Hepatocyte (in vitro differentiated cells): Measurements from ENCODE around the gene INTS2. TPM values are rescaled to one million over a fixed set of nuclear protein-coding genes. Genes with fewer than 3 reads are reported as not detected.
"Not testable (repeated sequence)": the region's sequence is repeated elsewhere in the genome, so short reads cannot be mapped to it uniquely, and the experiment has no call there.

Experiments
- DNase-seq: peaks from one replicate; pipeline ENCODE4 v3.0.0-alpha.2; 2016; ENCODE audit warnings: low spot score
- H2AFZ ChIP-seq: fragments of 200-600 bp; sonication (generic); 2 replicates; pipeline ENCODE4 v1.6.0; 2016; ENCODE audit warnings: antibody characterized with exemption, mild to moderate bottlenecking
- H3K27ac ChIP-seq: fragments of 200-600 bp; sonication (generic); 2 replicates; pipeline ENCODE4 v1.5.1; 2016; ENCODE audit warnings: mild to moderate bottlenecking
- H3K27me3 ChIP-seq: fragments of 200-600 bp; sonication (generic); 2 replicates; pipeline ENCODE4 v1.6.1; 2016
- H3K36me3 ChIP-seq: fragments of 200-600 bp; sonication (generic); replicated peaks from 2 replicates; pipeline ENCODE4 v1.5.1; 2016; ENCODE audit warnings: low read depth; ENCODE audit not compliant: insufficient read depth
- H3K4me1 ChIP-seq: fragments of 200-600 bp; sonication (generic); 2 replicates; pipeline ENCODE4 v1.5.1; 2016; ENCODE audit warnings: mild to moderate bottlenecking, moderate library complexity; ENCODE audit not compliant: insufficient read depth
- H3K4me2 ChIP-seq: fragments of 200-600 bp; sonication (generic); 2 replicates; pipeline ENCODE4 v1.6.0; 2016
- H3K4me3 ChIP-seq: fragments of 200-600 bp; sonication (generic); 2 replicates; pipeline ENCODE4 v1.5.1; 2016; ENCODE audit warnings: mild to moderate bottlenecking
- H3K79me2 ChIP-seq: fragments of 200-600 bp; sonication (generic); 2 replicates; pipeline ENCODE4 v1.6.0; 2017; ENCODE audit warnings: mild to moderate bottlenecking
- H3K9me2 ChIP-seq: fragments of 200-600 bp; sonication (generic); replicated peaks from 2 replicates; pipeline ENCODE4 v1.6.0; 2017; ENCODE audit warnings: mild to moderate bottlenecking; ENCODE audit not compliant: insufficient read depth
- H3K9me3 ChIP-seq: fragments of 200-600 bp; sonication (generic); 2 replicates; pipeline ENCODE4 v1.5.1; 2016; ENCODE audit warnings: low read depth, mild to moderate bottlenecking
- H4K20me1 ChIP-seq: fragments of 200-600 bp; sonication (generic); 2 replicates; pipeline ENCODE4 v1.6.0; 2016; ENCODE audit warnings: mild to moderate bottlenecking; ENCODE audit not compliant: insufficient read depth, poor library complexity, severe bottlenecking
- EZH2 ChIP-seq: fragments of 200-600 bp; sonication (generic); IDR thresholded peaks from 2 replicates; pipeline ENCODE4 v1.6.1; 2016; ENCODE audit warnings: antibody characterized with exemption, mild to moderate bottlenecking, borderline replicate concordance
- EZH2phosphoT487 ChIP-seq: fragments of 200-600 bp; sonication (generic); IDR thresholded peaks from one replicate; pipeline ENCODE4 v1.6.1; 2018; ENCODE audit warnings: antibody characterized with exemption, mild to moderate bottlenecking, low read depth, moderate library complexity; ENCODE audit not compliant: unreplicated experiment, severe bottlenecking
- WGBS: methylation state at CpG from one replicate; pipeline ENCODE4 v1.1.6; 2016; ENCODE audit warnings: low lambda C conversion rate; ENCODE audit errors: missing lambda C conversion rate; 5-methylcytosine and 5-hydroxymethylcytosine counted together
- polyA plus RNA-seq: library from polyadenylated mRNA; unstranded; fragments of >200 nt; fragmentation: Nextera tagmentation; extraction: Ambion mirVana; gene quantifications from 2 replicates; pipeline ENCODE4 v1.2.1, GENCODE V29; 2016
- total RNA-seq: library from RNA; depleted of rRNA; stranded (reverse); fragments of >200 nt; gene quantifications from 2 replicates; pipeline ENCODE4 v1.2.3, GENCODE V29; 2014
- TF ChIP-seq, protein P1 (sequence below): fragments of 200-600 bp; sonication (generic); IDR thresholded peaks from 2 replicates; pipeline ENCODE4 v1.5.1; 2016; ENCODE audit warnings: antibody characterized with exemption, mild to moderate bottlenecking; ENCODE audit not compliant: poor library complexity

The INTS2 gene
- total and polyA plus RNA-seq, 2 experiments from 2014 or later = 2.6 to 10.9 TPM

DNA sequence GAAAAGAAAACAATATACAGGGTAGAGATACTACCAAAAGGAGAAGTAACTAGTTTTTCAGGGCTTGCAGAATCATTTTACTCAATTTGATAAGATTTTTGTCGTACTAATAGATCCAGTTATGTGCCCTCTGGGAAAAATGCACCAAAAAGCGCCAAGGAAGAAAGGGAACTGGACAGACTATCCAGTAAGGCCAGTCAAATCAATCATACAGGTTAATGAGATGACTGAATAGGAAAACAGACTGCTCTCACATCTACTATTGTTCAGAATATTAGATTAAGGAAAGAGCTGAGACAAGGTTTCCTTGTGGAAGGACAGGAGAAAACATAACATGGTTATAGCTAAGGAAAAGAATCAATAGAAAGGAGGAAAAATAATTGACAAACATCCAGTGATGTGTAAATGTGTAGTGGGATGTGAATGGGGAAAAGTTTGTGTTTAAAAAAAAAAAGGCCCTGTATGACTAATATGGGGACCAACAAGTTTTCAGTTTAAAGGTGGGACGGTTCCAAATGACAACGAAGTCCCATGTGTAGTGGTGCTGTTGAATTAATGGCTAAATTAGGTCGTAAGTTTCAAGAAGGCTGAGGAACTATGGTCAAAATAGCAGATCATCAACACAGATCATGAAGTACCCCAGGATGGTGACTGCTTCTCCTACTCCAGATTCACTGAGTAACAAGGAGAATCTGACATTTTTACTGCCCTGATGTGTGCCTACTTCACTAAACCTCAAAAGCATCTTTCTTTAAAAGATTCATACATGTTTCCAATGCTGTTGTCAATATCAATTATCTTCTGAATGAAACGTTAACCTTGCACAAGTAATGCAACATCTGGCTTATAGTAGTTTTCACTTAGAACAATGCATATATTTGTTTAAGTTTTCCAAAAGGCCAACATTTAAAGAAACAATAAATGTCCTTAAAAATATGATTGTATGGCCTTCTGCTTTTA is 105.2 kb downstream of the INTS2 start:
- Histone ChIP-seq H3K4me2 (no peak overlapping the region), H3K9me3 (no peaks in the 10 kb centered on the region), H3K27ac (no peak overlapping the region), H3K27me3 (no peaks in the 10 kb centered on the region), H3K4me3 (no peak overlapping the region), H3K9me2 (no peaks in the 10 kb centered on the region), H3K79me2 (no peaks in the 10 kb centered on the region), H3K4me1 (no peaks in the 10 kb centered on the region), H4K20me1 (no peaks in the 10 kb centered on the region), H2AFZ (no peak overlapping the region), H3K36me3 (no peaks in the 10 kb centered on the region)
- WGBS = 86% methylated on average over 6 of the region's 6 CpGs
- DNase-seq = no peak
- TF ChIP-seq EZH2 = no peak
- no peak for TF ChIP-seq EZH2phosphoT487
- TF ChIP-seq, protein P1, sequence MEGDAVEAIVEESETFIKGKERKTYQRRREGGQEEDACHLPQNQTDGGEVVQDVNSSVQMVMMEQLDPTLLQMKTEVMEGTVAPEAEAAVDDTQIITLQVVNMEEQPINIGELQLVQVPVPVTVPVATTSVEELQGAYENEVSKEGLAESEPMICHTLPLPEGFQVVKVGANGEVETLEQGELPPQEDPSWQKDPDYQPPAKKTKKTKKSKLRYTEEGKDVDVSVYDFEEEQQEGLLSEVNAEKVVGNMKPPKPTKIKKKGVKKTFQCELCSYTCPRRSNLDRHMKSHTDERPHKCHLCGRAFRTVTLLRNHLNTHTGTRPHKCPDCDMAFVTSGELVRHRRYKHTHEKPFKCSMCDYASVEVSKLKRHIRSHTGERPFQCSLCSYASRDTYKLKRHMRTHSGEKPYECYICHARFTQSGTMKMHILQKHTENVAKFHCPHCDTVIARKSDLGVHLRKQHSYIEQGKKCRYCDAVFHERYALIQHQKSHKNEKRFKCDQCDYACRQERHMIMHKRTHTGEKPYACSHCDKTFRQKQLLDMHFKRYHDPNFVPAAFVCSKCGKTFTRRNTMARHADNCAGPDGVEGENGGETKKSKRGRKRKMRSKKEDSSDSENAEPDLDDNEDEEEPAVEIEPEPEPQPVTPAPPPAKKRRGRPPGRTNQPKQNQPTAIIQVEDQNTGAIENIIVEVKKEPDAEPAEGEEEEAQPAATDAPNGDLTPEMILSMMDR = no peak

DNA sequence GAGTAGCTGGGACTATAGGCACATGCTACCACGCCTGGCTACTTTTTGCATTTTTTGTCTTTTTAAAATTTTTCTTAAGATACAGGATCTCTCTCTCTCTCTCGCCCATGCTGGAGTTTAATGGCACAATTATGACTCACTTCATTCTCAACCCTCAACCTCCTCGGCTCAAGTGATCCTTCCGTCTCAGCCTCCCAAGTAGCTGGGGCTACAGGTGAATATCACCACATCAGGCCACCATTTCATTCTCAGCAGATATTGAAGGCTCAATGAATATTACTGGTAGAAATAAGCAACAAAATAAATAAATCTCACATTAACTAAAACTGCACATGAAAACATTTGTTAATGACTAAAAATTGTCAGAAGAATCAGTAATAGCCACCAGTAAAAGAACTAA is 106.1 kb downstream of the INTS2 start:
- H3K4me3 ChIP-seq = no peak overlapping the region
- no peaks in the 10 kb centered on the region for H3K4me1 ChIP-seq
- 100% methylated on average over 4 of the region's 4 CpGs for WGBS
- no peak overlapping the region for H3K4me2 ChIP-seq
- H3K9me2 ChIP-seq = no peaks in the 10 kb centered on the region
- H3K9me3 ChIP-seq = no peaks in the 10 kb centered on the region
- H3K36me3 ChIP-seq = no peaks in the 10 kb centered on the region
- no peak for DNase-seq
- H3K27me3 ChIP-seq = no peaks in the 10 kb centered on the region
- no peak overlapping the region for H3K27ac ChIP-seq
- no peak for TF ChIP-seq EZH2
- TF ChIP-seq EZH2phosphoT487 = no peak
- TF ChIP-seq, protein P1 = no peak
- H3K79me2 ChIP-seq = no peaks in the 10 kb centered on the region
- H2AFZ ChIP-seq = no peak overlapping the region
- H4K20me1 ChIP-seq = no peaks in the 10 kb centered on the region

DNA sequence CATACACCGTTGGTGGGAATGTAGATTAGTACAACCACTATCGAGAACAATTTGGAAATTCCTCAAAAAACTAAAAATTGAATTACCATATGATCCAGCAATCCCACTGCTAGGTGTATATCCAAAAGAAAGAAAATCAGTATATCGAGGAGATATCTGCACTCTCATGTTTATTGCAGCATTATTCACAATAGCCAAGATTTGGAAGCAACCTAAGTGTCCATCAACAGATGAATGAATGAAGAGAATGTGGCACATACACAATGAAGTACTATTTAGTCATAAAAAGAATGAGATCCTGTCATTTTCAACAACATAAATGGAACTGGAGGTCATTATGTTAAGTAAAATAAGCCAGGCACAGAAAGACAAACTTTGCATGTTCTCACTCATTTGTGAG is 108.5 kb downstream of the INTS2 start:
- not testable (repeated sequence) for H2AFZ ChIP-seq, H3K27me3 ChIP-seq, H3K27ac ChIP-seq, H3K9me3 ChIP-seq, H3K9me2 ChIP-seq, DNase-seq, H3K79me2 ChIP-seq, H3K4me2 ChIP-seq, H3K4me1 ChIP-seq, H3K36me3 ChIP-seq, H3K4me3 ChIP-seq, H4K20me1 ChIP-seq
- WGBS = 98% methylated on average over 3 of the region's 3 CpGs

DNA sequence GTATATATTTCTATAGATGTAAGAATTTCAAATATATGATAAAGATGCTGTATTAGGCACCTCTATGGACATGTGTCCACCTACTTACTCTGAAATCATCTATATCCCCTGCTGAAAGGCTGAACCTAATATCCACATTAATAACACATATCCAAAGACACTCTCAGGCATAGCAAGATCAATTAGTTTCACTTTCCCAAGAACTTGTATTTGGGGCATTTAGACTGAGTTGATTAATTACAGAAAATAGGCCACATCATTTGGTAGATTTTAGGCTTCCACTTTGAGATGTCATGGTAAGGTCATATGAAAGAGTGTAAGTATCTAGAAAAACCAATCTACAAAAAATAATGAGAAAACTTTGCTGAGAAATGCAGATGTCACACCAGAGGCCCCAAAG is 109.6 kb downstream of the INTS2 start:
- H3K27me3 ChIP-seq = no peaks in the 10 kb centered on the region
- peaks cover 3% of the 10 kb centered on the region for H3K4me1 ChIP-seq
- H3K79me2 ChIP-seq = no peaks in the 10 kb centered on the region
- no peaks in the 10 kb centered on the region for H3K9me3 ChIP-seq
- H3K9me2 ChIP-seq = no peaks in the 10 kb centered on the region
- DNase-seq = no peak
- no peaks in the 10 kb centered on the region for H3K36me3 ChIP-seq
- H3K4me2 ChIP-seq = no peak overlapping the region
- no peak overlapping the region for H3K27ac ChIP-seq
- H3K4me3 ChIP-seq = no peak overlapping the region
- no peaks in the 10 kb centered on the region for H4K20me1 ChIP-seq
- H2AFZ ChIP-seq = no peak overlapping the region
- no peak for TF ChIP-seq EZH2
